GM23338 (cell line): ENCODE results near the gene LETMD1. TPM values are rescaled to one million over a fixed set of nuclear protein-coding genes. Genes with fewer than 3 reads are reported as not detected.

Source experiments
- ATAC-seq: fragments of 200-7000 bp; cut with Tn5 transposase; 3 replicates; pipeline ENCODE4 v1.9.1; 2020
- DNase-seq: peaks from one replicate; pipeline ENCODE4 v3.0.0-alpha.2; 2015; ENCODE audit warnings: low spot score
- H2AFZ ChIP-seq: fragments of 200-600 bp; sonication (generic); 2 replicates; pipeline ENCODE4 v1.8.0; 2016; ENCODE audit warnings: antibody characterized with exemption, mild to moderate bottlenecking, moderate library complexity
- H3F3A ChIP-seq: fragments of 200-600 bp; sonication (generic); replicated peaks from 2 replicates; pipeline ENCODE4 v1.8.0; 2017; ENCODE audit warnings: antibody characterized with exemption, mixed run types, low read depth
- H3K27ac ChIP-seq: fragments of 200-600 bp; sonication (generic); 2 replicates; pipeline ENCODE4 v1.6.1; 2016; ENCODE audit warnings: low read depth
- H3K27me3 ChIP-seq: fragments of 200-600 bp; sonication (generic); 2 replicates; pipeline ENCODE4 v1.8.0; 2016; ENCODE audit warnings: mild to moderate bottlenecking, mixed run types, moderate library complexity; ENCODE audit not compliant: insufficient read depth
- H3K36me3 ChIP-seq: fragments of 200-600 bp; sonication (generic); 2 replicates; pipeline ENCODE4 v1.8.0; 2016; ENCODE audit warnings: mild to moderate bottlenecking; ENCODE audit not compliant: insufficient read depth
- H3K4me1 ChIP-seq: fragments of 200-600 bp; sonication (generic); 2 replicates; pipeline ENCODE4 v1.8.0; 2016; ENCODE audit warnings: mild to moderate bottlenecking, moderate library complexity; ENCODE audit not compliant: insufficient read depth
- H3K4me2 ChIP-seq: fragments of 200-600 bp; sonication (generic); 2 replicates; pipeline ENCODE4 v1.7.1; 2017; ENCODE audit warnings: mixed run types
- H3K4me3 ChIP-seq: fragments of 200-600 bp; sonication (generic); 2 replicates; pipeline ENCODE4 v1.6.1; 2016; ENCODE audit warnings: mixed run types
- H3K79me2 ChIP-seq: fragments of 200-600 bp; sonication (generic); replicated peaks from 2 replicates; pipeline ENCODE4 v1.8.0; 2017; ENCODE audit warnings: mild to moderate bottlenecking; ENCODE audit not compliant: insufficient read depth
- H3K9me2 ChIP-seq: fragments of 200-600 bp; sonication (generic); 2 replicates; pipeline ENCODE4 v1.8.0; 2017; ENCODE audit not compliant: insufficient read depth
- H4K20me1 ChIP-seq: fragments of 200-600 bp; sonication (generic); replicated peaks from 2 replicates; pipeline ENCODE4 v1.8.0; 2017; ENCODE audit warnings: mild to moderate bottlenecking; ENCODE audit not compliant: insufficient read depth
- H3K27ac Mint-ChIP-seq: 2 replicates; pipeline ENCODE4 v1.8.0; 2020; ENCODE audit warnings: inconsistent platforms, mild to moderate bottlenecking, moderate library complexity, mixed read lengths
- H3K27me3 Mint-ChIP-seq: 3 replicates; pipeline ENCODE4 v1.8.0; 2022; ENCODE audit warnings: low read depth, mild to moderate bottlenecking, moderate library complexity, mixed read lengths, inconsistent platforms; ENCODE audit not compliant: insufficient read depth, poor library complexity
- H3K36me3 Mint-ChIP-seq: 3 replicates; pipeline ENCODE4 v1.8.0; 2021; ENCODE audit warnings: low read depth, mild to moderate bottlenecking, inconsistent platforms, moderate library complexity, mixed read lengths
- H3K4me1 Mint-ChIP-seq: 3 replicates; pipeline ENCODE4 v1.8.0; 2020; ENCODE audit warnings: mild to moderate bottlenecking, inconsistent platforms, mixed read lengths
- H3K4me3 Mint-ChIP-seq: 3 replicates; pipeline ENCODE4 v1.8.0; 2021; ENCODE audit warnings: moderate library complexity, mild to moderate bottlenecking, inconsistent platforms, mixed read lengths
- H3K9me3 Mint-ChIP-seq: 3 replicates; pipeline ENCODE4 v1.8.0; 2020; ENCODE audit warnings: moderate library complexity, mild to moderate bottlenecking, inconsistent platforms, mixed read lengths
- CREB1 ChIP-seq: fragments of 250-450 bp; sonication (Bioruptor Pico); IDR thresholded peaks from 2 replicates; pipeline ENCODE4 v1.5.0; 2020; ENCODE audit warnings: low read depth, mild to moderate bottlenecking, moderate library complexity
- EZH2 ChIP-seq: fragments of 200-600 bp; sonication (generic); IDR thresholded peaks from one replicate; pipeline ENCODE4 v1.8.0; 2017; ENCODE audit warnings: antibody characterized with exemption, mild to moderate bottlenecking, low read depth; ENCODE audit not compliant: unreplicated experiment
- EZH2phosphoT487 ChIP-seq: fragments of 200-600 bp; sonication (generic); IDR thresholded peaks from one replicate; pipeline ENCODE4 v1.8.1; 2018; ENCODE audit warnings: antibody characterized with exemption; ENCODE audit not compliant: unreplicated experiment
- JUNB ChIP-seq: IDR thresholded peaks from one replicate; pipeline ENCODE4 v1.6.1; 2016; ENCODE audit warnings: antibody characterized with exemption; ENCODE audit not compliant: unreplicated experiment
- NANOG ChIP-seq: IDR thresholded peaks from 2 replicates; pipeline ENCODE4 v1.6.1; 2016; ENCODE audit warnings: antibody characterized with exemption, borderline replicate concordance
- POLR2AphosphoS5 ChIP-seq: IDR thresholded peaks from 2 replicates; pipeline ENCODE4 v1.6.1; 2016; ENCODE audit warnings: antibody characterized with exemption, low read depth
- REST ChIP-seq: IDR thresholded peaks from one replicate; pipeline ENCODE4 v1.6.1; 2018; ENCODE audit warnings: antibody characterized with exemption; ENCODE audit not compliant: unreplicated experiment
- STAT1 ChIP-seq: IDR thresholded peaks from one replicate; pipeline ENCODE4 v1.6.1; 2016; ENCODE audit warnings: antibody characterized with exemption; ENCODE audit not compliant: unreplicated experiment
- ZNF114 ChIP-seq: fragments of 250-450 bp; sonication (Bioruptor Pico); IDR thresholded peaks from 2 replicates; pipeline ENCODE4 v1.5.0; 2020; ENCODE audit warnings: mild to moderate bottlenecking, moderate library complexity
- ZNF331 ChIP-seq: fragments of 250-450 bp; sonication (Bioruptor Pico); IDR thresholded peaks from 2 replicates; pipeline ENCODE4 v1.5.0; 2020; ENCODE audit warnings: low read depth, mild to moderate bottlenecking, moderate library complexity
- ZNF462 ChIP-seq: fragments of 250-450 bp; sonication (Bioruptor Pico); IDR thresholded peaks from 2 replicates; pipeline ENCODE4 v1.5.0; 2020; ENCODE audit warnings: mild to moderate bottlenecking, moderate library complexity
- polyA plus RNA-seq: library from polyadenylated mRNA; unstranded; fragments of >200 nt; fragmentation: Nextera tagmentation; extraction: Ambion mirVana; gene quantifications from 2 replicates; pipeline ENCODE4 v1.2.1, GENCODE V29; 2016
- total RNA-seq: library from RNA; depleted of rRNA; stranded (reverse); fragments of >200 nt; shearing (Covaris generic); gene quantifications from 2 replicates; pipeline ENCODE4 v1.2.3, GENCODE V29; 2014

LETMD1 gene
- total and polyA plus RNA-seq, 2 experiments from 2014 or later: 15.7 to 29.9 TPM

GRCh38 chr12:51081421-51081820, 33.3 kb downstream of the LETMD1 start:
- DNase-seq (no peak), ATAC-seq (no peak)
- Histone ChIP-seq H3K27me3 (no peaks in the 10 kb centered on the region), H2AFZ (no peak overlapping the region), H3K36me3 (no peaks in the 10 kb centered on the region), H3K27ac (no peak overlapping the region), H3F3A (peaks cover 5% of the 10 kb centered on the region; the same call in 1 of the 2 replicates), H3K4me3 (peak overlapping the region; percentile 97), H3K4me1 (peaks cover 12% of the 10 kb centered on the region), H3K4me2 (peak overlapping the region; percentile 84), H3K79me2 (peaks cover 60% of the 10 kb centered on the region), H4K20me1 (peaks cover 31% of the 10 kb centered on the region), H3K9me2 (no peaks in the 10 kb centered on the region)
- Mint-ChIP-seq H3K4me3 (peak overlapping the region; percentile 92), H3K27me3 (peaks cover 6% of the 10 kb centered on the region), H3K9me3 (no peaks in the 10 kb centered on the region), H3K27ac (no peak overlapping the region), H3K4me1 (peaks cover 17% of the 10 kb centered on the region), H3K36me3 (peaks cover 14% of the 10 kb centered on the region)
- no peak for TF ChIP-seq STAT1
- no peak for TF ChIP-seq POLR2AphosphoS5

GRCh38 chr12:51082561-51083125, 34.5 kb downstream of the LETMD1 start:
- peak overlapping the region; percentile 97 for H3K27ac ChIP-seq
- peaks cover 48% of the 10 kb centered on the region for H3K79me2 ChIP-seq
- peaks cover 22% of the 10 kb centered on the region for H4K20me1 ChIP-seq
- peak overlapping the region; percentile 84 for H3K4me2 ChIP-seq
- H3K27me3 ChIP-seq: no peaks in the 10 kb centered on the region
- ATAC-seq: peak; percentile 52
- Mint-ChIP-seq H3K36me3 (peaks cover 14% of the 10 kb centered on the region), H3K9me3 (no peaks in the 10 kb centered on the region), H3K4me1 (peaks cover 17% of the 10 kb centered on the region), H3K27me3 (peaks cover 6% of the 10 kb centered on the region), H3K27ac (peak overlapping the region; percentile 91), H3K4me3 (peak overlapping the region; percentile 92)
- H3K4me1 ChIP-seq: peaks cover 12% of the 10 kb centered on the region
- peak overlapping the region; percentile 97 for H3K4me3 ChIP-seq
- H3K36me3 ChIP-seq: no peaks in the 10 kb centered on the region
- peak; percentile 78 for DNase-seq
- no peaks in the 10 kb centered on the region for H3K9me2 ChIP-seq
- peak overlapping the region; percentile 88 for H2AFZ ChIP-seq
- peaks cover 5% of the 10 kb centered on the region; the same call in 1 of the 2 replicates for H3F3A ChIP-seq
- TF ChIP-seq ZNF331 (CRISPR knock-in tag): no peak
- no peak for TF ChIP-seq ZNF114
- no peak for TF ChIP-seq JUNB
- no peak for TF ChIP-seq POLR2AphosphoS5
- no peak for TF ChIP-seq NANOG
- no peak for TF ChIP-seq EZH2
- no peak for TF ChIP-seq REST
- no peak for TF ChIP-seq CREB1 (CRISPR knock-in tag)
- no peak for TF ChIP-seq STAT1
- TF ChIP-seq EZH2phosphoT487: no peak
- TF ChIP-seq ZNF462: no peak
